HL-60 (cell line): ENCODE data around the gene TNIP1.

ENCODE experiments used
- DNase-seq, 2 experiments: peaks; one replicate each; pipeline ENCODE4 v3.0.0-alpha.2; 2010 to 2020; ENCODE audit warnings: low read depth in 1 of 2, low spot score in 1 of 2
- H3K27ac ChIP-seq: fragments of 250-450 bp; sonication (Bioruptor Pico); replicated peaks from 2 replicates; pipeline ENCODE4 v1.5.1; 2020; ENCODE audit warnings: mild to moderate bottlenecking, moderate library complexity
- H3K27me3 ChIP-seq: fragments of 250-450 bp; sonication (Bioruptor Pico); 2 replicates; pipeline ENCODE4 v1.5.1; 2021; ENCODE audit warnings: mild to moderate bottlenecking, moderate library complexity; ENCODE audit not compliant: insufficient read depth, poor library complexity, severe bottlenecking
- H3K4me3 ChIP-seq: replicated peaks from 2 replicates; pipeline ENCODE4 v1.5.1; 2011; ENCODE audit warnings: mild to moderate bottlenecking, control low read depth, low read length; ENCODE audit not compliant: insufficient read depth
- CTCF ChIP-seq: IDR thresholded peaks from one replicate; pipeline ENCODE4 v1.5.1; 2011; ENCODE audit warnings: low read length, control low read depth, inconsistent platforms; ENCODE audit not compliant: insufficient read depth
- GABPA ChIP-seq: IDR thresholded peaks from 2 replicates; pipeline ENCODE4 v1.6.1; 2012; ENCODE audit warnings: low read depth
- POLR2AphosphoS5 ChIP-seq: IDR thresholded peaks from 2 replicates; pipeline ENCODE4 v1.6.1; 2012; ENCODE audit warnings: low read depth
- REST ChIP-seq: IDR thresholded peaks from 2 replicates; pipeline ENCODE4 v1.6.1; 2012; ENCODE audit warnings: low read depth; ENCODE audit not compliant: insufficient replicate concordance
- SPI1 ChIP-seq: IDR thresholded peaks from 2 replicates; pipeline ENCODE4 v1.6.1; 2012; ENCODE audit warnings: low read depth, mild to moderate bottlenecking, borderline replicate concordance

Gene TNIP1

GRCh38 chr5:151024440-151025249, 56.2 kb downstream of the TNIP1 start:
- TF ChIP-seq REST = no peak
- no peak for TF ChIP-seq POLR2AphosphoS5
- no peak for TF ChIP-seq SPI1
- no peak for TF ChIP-seq GABPA
- no peak for TF ChIP-seq CTCF
- no peak for DNase-seq
- H3K27me3 ChIP-seq = no peaks in the 10 kb centered on the region
- no peak overlapping the region for H3K27ac ChIP-seq
- H3K4me3 ChIP-seq = no peak overlapping the region

- DNase-seq = no peak
- no peaks in the 10 kb centered on the region for H3K27me3 ChIP-seq
- no peak overlapping the region for H3K27ac ChIP-seq
- H3K4me3 ChIP-seq = no peak overlapping the region
- TF ChIP-seq CTCF = no peak
- TF ChIP-seq SPI1 = no peak
- TF ChIP-seq REST = no peak
- no peak for TF ChIP-seq GABPA
- TF ChIP-seq POLR2AphosphoS5 = no peak
These were observed 57.2 kb downstream of the TNIP1 start for GRCh38 chr5:151023651-151024050.

GRCh38 chr5:151023047-151023615, 57.7 kb downstream of the TNIP1 start:
- Histone ChIP-seq H3K4me3 (no peak overlapping the region), H3K27me3 (no peaks in the 10 kb centered on the region), H3K27ac (no peak overlapping the region)
- no peak for TF ChIP-seq POLR2AphosphoS5
- no peak for TF ChIP-seq SPI1
- no peak for TF ChIP-seq GABPA
- TF ChIP-seq CTCF = no peak
- no peak for TF ChIP-seq REST
- no peak for DNase-seq
